AG04450 (cell line): ENCODE results near the gene HUNK. TPM values are rescaled to one million over a fixed set of nuclear protein-coding genes. Genes with fewer than 3 reads are reported as not detected.

Experiments
- CTCF ChIA-PET: fragments of 300-600, 350-600 bp; formaldehyde crosslinking; extraction: SDS; loops from one replicate; lab custom pipeline; 2022; ENCODE audit warnings: antibody characterized with exemption, inconsistent platforms; lab: Charles Lee
- POLR2A ChIA-PET: fragments of 350-600 bp; formaldehyde crosslinking; extraction: SDS; loops from one replicate; lab custom pipeline; 2021; ENCODE audit warnings: antibody characterized with exemption, inconsistent platforms; lab: Yijun Ruan, JAX
- DNase-seq: peaks from one replicate; pipeline ENCODE4 v3.0.0-alpha.2; 2011; ENCODE audit warnings: low read depth, low spot score
- H3K27ac ChIP-seq: one replicate; pipeline ENCODE4 v1.5.1; 2012; ENCODE audit warnings: low read depth, low read length, control low read depth
- H3K27me3 ChIP-seq: one replicate; pipeline ENCODE4 v1.6.0; 2012; ENCODE audit warnings: low read length; ENCODE audit not compliant: control insufficient read depth, insufficient read depth
- H3K4me3 ChIP-seq: 2 replicates; pipeline ENCODE4 v1.5.1; 2011; ENCODE audit warnings: mild to moderate bottlenecking, low read depth, low read length, control low read depth
- H3K9me3 ChIP-seq: 2 replicates; pipeline ENCODE4 v1.5.1; 2012; ENCODE audit warnings: low read length; ENCODE audit not compliant: control insufficient read depth, insufficient read depth
- CTCF ChIP-seq: IDR thresholded peaks from 2 replicates; pipeline ENCODE4 v1.5.1; 2011; ENCODE audit warnings: low read depth, low read length, control low read depth, inconsistent platforms
- polyA plus RNA-seq: library from polyadenylated mRNA; depleted of rRNA; stranded (reverse); fragments of >200 nt; gene quantifications from 2 replicates; pipeline ENCODE4 v1.2.3, GENCODE V29; 2011

HUNK gene
- polyA plus RNA-seq, 1 experiment = 0.48 TPM

DNA sequence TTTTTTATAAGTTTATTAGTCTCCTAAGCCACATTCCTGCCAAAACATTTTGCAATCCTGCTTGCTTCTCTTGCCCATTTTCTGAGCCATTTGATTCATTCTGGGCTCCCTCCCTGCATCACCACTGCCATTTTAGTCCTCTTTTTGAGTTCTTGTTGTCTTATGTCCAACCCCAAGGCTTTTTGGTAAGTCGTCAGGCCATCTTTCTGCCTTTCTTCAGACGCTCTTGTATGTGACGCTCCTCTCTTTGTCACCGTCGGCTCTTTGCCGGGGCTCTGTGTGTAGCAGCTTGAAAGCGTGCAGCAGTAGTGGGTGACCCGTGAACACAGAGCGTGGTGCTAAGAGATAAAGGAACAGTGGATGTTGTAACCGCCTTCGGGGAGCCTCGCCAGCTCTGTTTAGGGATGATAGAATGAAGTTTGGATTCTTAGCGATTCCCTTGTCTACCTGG, 14.6 kb downstream of the HUNK start:
- no peak for DNase-seq
- Histone ChIP-seq H3K9me3 (no peaks in the 10 kb centered on the region; the same call in 1 of the 2 replicates), H3K27ac (no peak overlapping the region), H3K27me3 (peaks cover 2% of the 10 kb centered on the region), H3K4me3 (no peak overlapping the region)
- TF ChIP-seq CTCF = no peak
- POLR2A ChIA-PET = no interaction called here
- CTCF ChIA-PET = no interaction called here

- ChIA-PET CTCF (interaction anchor here (0.6 kb wide), 1 partner anchor 255 kb away, joined by 5 read pairs; no protein-coding TSS in a partner anchor), POLR2A (no interaction called here)
Observed at GRCh38 chr21:31888936-31889371, 16.1 kb downstream of the HUNK start.

GRCh38 chr21:31889460-31889859, 16.6 kb downstream of the HUNK start:
- Histone ChIP-seq H3K27me3 (peaks cover 2% of the 10 kb centered on the region), H3K4me3 (no peak overlapping the region), H3K9me3 (no peaks in the 10 kb centered on the region; the same call in 1 of the 2 replicates), H3K27ac (no peak overlapping the region)
- TF ChIP-seq CTCF = no peak
- DNase-seq = no peak
- CTCF ChIA-PET = interaction anchor here (0.6 to 0.7 kb wide), 3 partner anchors 15 to 370 kb away, joined by 3 to 5 read pairs (median 3); no protein-coding TSS in a partner anchor
- POLR2A ChIA-PET = no interaction called here

More at GRCh38 chr21:31888936-31889371, 16.1 kb downstream of the HUNK start:
- no peak overlapping the region for H3K27ac ChIP-seq
- no peak for DNase-seq
- no peak for TF ChIP-seq CTCF
- peaks cover 2% of the 10 kb centered on the region for H3K27me3 ChIP-seq
- H3K9me3 ChIP-seq = no peaks in the 10 kb centered on the region; the same call in 1 of the 2 replicates
- H3K4me3 ChIP-seq = no peak overlapping the region

DNA sequence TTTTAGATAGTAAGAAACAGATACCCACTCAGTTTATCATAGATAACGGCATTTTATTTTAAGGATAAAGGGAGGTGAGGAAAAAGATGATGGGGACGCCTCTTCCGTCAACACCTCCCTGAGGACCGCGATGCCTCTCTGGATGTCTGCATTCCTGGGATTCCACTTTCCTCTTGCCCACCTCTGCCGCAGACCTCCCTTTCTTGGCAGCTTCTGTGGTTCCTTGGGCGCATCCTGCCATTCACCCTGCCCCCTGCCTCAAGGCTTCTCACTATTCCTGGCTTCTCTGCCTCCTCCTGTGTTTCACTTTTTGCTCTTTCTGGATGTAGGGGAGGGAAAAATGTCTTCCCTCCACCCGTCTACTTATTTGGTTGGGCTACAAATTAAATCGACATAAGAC, 19.9 kb downstream of the HUNK start:
- H3K4me3 ChIP-seq = no peak overlapping the region
- no peak overlapping the region for H3K27ac ChIP-seq
- DNase-seq = no peak
- ChIA-PET CTCF (no interaction called here), POLR2A (no interaction called here)
- no peak for TF ChIP-seq CTCF
- no peaks in the 10 kb centered on the region for H3K9me3 ChIP-seq
- no peaks in the 10 kb centered on the region for H3K27me3 ChIP-seq

- POLR2A ChIA-PET = no interaction called here
- TF ChIP-seq CTCF = no peak
- DNase-seq = no peak
- H3K9me3 ChIP-seq = no peaks in the 10 kb centered on the region
- no peaks in the 10 kb centered on the region for H3K27me3 ChIP-seq
- H3K27ac ChIP-seq = no peak overlapping the region
- H3K4me3 ChIP-seq = no peak overlapping the region
- CTCF ChIA-PET = interaction anchor here (1.3 kb wide), 1 partner anchor 20 kb away, joined by 7 read pairs; no protein-coding TSS in a partner anchor
Observed at GRCh38 chr21:31893851-31894415, 21.1 kb downstream of the HUNK start.
